H1 (cell line): ENCODE measurements around the gene TP53I3. TPM values are rescaled to one million over a fixed set of nuclear protein-coding genes. Genes with fewer than 3 reads are reported as not detected.

Source experiments
- CTCF ChIA-PET: fragments of 300-600 bp; sonication (Branson Sonifier 250); formaldehyde crosslinking; loops from one replicate; lab custom pipeline; 2021; ENCODE audit not compliant: partially characterized antibody; lab: Charles Lee
- POLR2A ChIA-PET: fragments of 300-600 bp; sonication (Branson Sonifier 250); formaldehyde crosslinking; loops from one replicate; lab custom pipeline; 2021; ENCODE audit warnings: inconsistent platforms; ENCODE audit not compliant: partially characterized antibody; lab: Charles Lee
- DNase-seq, 2 experiments: peaks; one replicate each; pipeline versions ENCODE4 v3.0.0 to v3.0.0-alpha.2; 2010 to 2022; ENCODE audit warnings: low spot score in 2 of 2, low read depth in 1 of 2, mixed read lengths in 1 of 2
- FAIRE-seq: peaks from 2 replicates; lab custom pipeline; 2011; peaks lifted over from hg19 to GRCh38; lab: Jason Lieb, UNC
- H2AFZ ChIP-seq: 2 replicates; pipeline ENCODE4 v1.8.1; 2012; ENCODE audit warnings: low read length, inconsistent platforms
- H2AK5ac ChIP-seq: 2 replicates; pipeline ENCODE4 v1.6.1; 2013; ENCODE audit warnings: low read depth, low read length
- H2BK120ac ChIP-seq: replicated peaks from 2 replicates; pipeline ENCODE3; 2013; ENCODE audit warnings: low read depth, low read length, inconsistent platforms
- H2BK12ac ChIP-seq: 2 replicates; pipeline ENCODE4 v1.6.1; 2013; ENCODE audit warnings: low read depth, low read length
- H2BK15ac ChIP-seq: 2 replicates; pipeline ENCODE4 v1.6.1; 2013; ENCODE audit warnings: low read length
- H2BK20ac ChIP-seq: 2 replicates; pipeline ENCODE4 v1.6.1; 2013; ENCODE audit warnings: low read length
- H2BK5ac ChIP-seq: 2 replicates; pipeline ENCODE4 v1.6.1; 2013; ENCODE audit warnings: low read depth, low read length
- H3K14ac ChIP-seq: 2 replicates; pipeline ENCODE4 v1.6.1; 2013; ENCODE audit warnings: inconsistent platforms; ENCODE audit not compliant: insufficient read length
- H3K18ac ChIP-seq: 2 replicates; pipeline ENCODE4 v1.6.1; 2013; ENCODE audit warnings: low read length; ENCODE audit errors: extremely low read depth
- H3K23ac ChIP-seq: 2 replicates; pipeline ENCODE4 v1.6.1; 2013; ENCODE audit warnings: inconsistent platforms; ENCODE audit not compliant: insufficient read length
- H3K23me2 ChIP-seq: 2 replicates; pipeline ENCODE4 v1.6.1; 2013; ENCODE audit warnings: low read depth, low read length
- H3K27ac ChIP-seq: 2 replicates; pipeline ENCODE4 v1.6.1; 2011; ENCODE audit warnings: low read depth, low read length, inconsistent platforms
- H3K27me3 ChIP-seq, 4 experiments: replicated peaks in 1 of 4; 1 replicate in 1 of 4; 2 replicates in 3 of 4; pipeline versions ENCODE4 v1.6.1 to v1.8.1; 2011 to 2013; ENCODE audit warnings: low read length in 3 of 4, mild to moderate bottlenecking in 3 of 4, inconsistent platforms in 2 of 4, mixed read lengths in 2 of 4, moderate library complexity in 1 of 4; ENCODE audit not compliant: control insufficient read depth in 3 of 4, insufficient read depth in 3 of 4; ENCODE audit errors: extremely low read depth in 1 of 4
- H3K36me3 ChIP-seq, 4 experiments: 2 replicates each; pipeline versions ENCODE4 v1.6.1 to v1.8.1; 2011 to 2013; ENCODE audit warnings: mild to moderate bottlenecking in 4 of 4, low read length in 3 of 4, moderate library complexity in 2 of 4, control low read depth in 1 of 4, inconsistent platforms in 1 of 4; ENCODE audit not compliant: insufficient read depth in 4 of 4, control insufficient read depth in 2 of 4
- H3K4ac ChIP-seq: replicated peaks from 2 replicates; pipeline ENCODE3; 2013; ENCODE audit warnings: low read length, low read depth, mixed read lengths, inconsistent platforms; ENCODE audit not compliant: insufficient read length
- H3K4me1 ChIP-seq, 4 experiments: replicated peaks in 1 of 4; 1 replicate in 1 of 4; 2 replicates in 3 of 4; pipeline versions ENCODE4 v1.6.1 to v1.8.1; 2011 to 2013; ENCODE audit warnings: low read length in 3 of 4, inconsistent platforms in 2 of 4, mixed read lengths in 1 of 4; ENCODE audit not compliant: insufficient read depth in 4 of 4, control insufficient read depth in 3 of 4
- H3K4me2 ChIP-seq, 2 experiments: 2 replicates each; pipeline versions ENCODE4 v1.6.1 to v1.8.1; 2011 to 2013; ENCODE audit warnings: low read depth in 2 of 2, low read length in 2 of 2, control low read depth in 1 of 2, inconsistent platforms in 1 of 2, mild to moderate bottlenecking in 1 of 2; ENCODE audit not compliant: insufficient read depth in 1 of 2
- H3K4me3 ChIP-seq, 4 experiments: fragments of 200-600, 300-600 bp in 1 of 4; sonication (generic), shearing (Covaris generic), sonication (Bioruptor Twin) in 1 of 4; 2 replicates each; pipeline versions ENCODE4 v1.5.1 to v1.8.1; 2011 to 2016; ENCODE audit warnings: low read length in 4 of 4, low read depth in 3 of 4, control low read depth in 2 of 4, inconsistent platforms in 2 of 4, mild to moderate bottlenecking in 2 of 4, mixed read lengths in 1 of 4, moderate library complexity in 1 of 4; ENCODE audit not compliant: insufficient read depth in 2 of 4; ENCODE audit errors: extremely low read depth in 1 of 4
- H3K56ac ChIP-seq: replicated peaks from 2 replicates; pipeline ENCODE3; 2013; ENCODE audit warnings: low read depth, mild to moderate bottlenecking, mixed read lengths, low read length, inconsistent platforms; ENCODE audit not compliant: insufficient read length
- H3K79me1 ChIP-seq: 2 replicates; pipeline ENCODE4 v1.6.1; 2013; ENCODE audit warnings: low read depth, low read length, control low read depth
- H3K79me2 ChIP-seq, 2 experiments: 2 replicates each; pipeline versions ENCODE4 v1.6.1 to v1.8.1; 2012 to 2013; ENCODE audit warnings: low read length in 2 of 2, mild to moderate bottlenecking in 2 of 2, inconsistent platforms in 1 of 2; ENCODE audit not compliant: insufficient read depth in 2 of 2, control insufficient read depth in 1 of 2
- H3K9ac ChIP-seq, 4 experiments: replicated peaks in 1 of 4; 1 replicate in 1 of 4; 2 replicates in 3 of 4; pipeline versions ENCODE4 v1.6.1 to v1.8.1; 2011 to 2013; ENCODE audit warnings: low read depth in 3 of 4, low read length in 3 of 4, control low read depth in 2 of 4, mild to moderate bottlenecking in 2 of 4, moderate library complexity in 2 of 4, inconsistent platforms in 1 of 4; ENCODE audit errors: extremely low read depth in 1 of 4
- H3K9me3 ChIP-seq, 2 experiments: 2 replicates each; pipeline versions ENCODE4 v1.6.1 to v1.8.1; 2012 to 2013; ENCODE audit warnings: mild to moderate bottlenecking in 2 of 2, moderate library complexity in 2 of 2, control low read depth in 1 of 2, inconsistent platforms in 1 of 2, low read depth in 1 of 2, low read length in 1 of 2, mixed read lengths in 1 of 2; ENCODE audit not compliant: insufficient read depth in 2 of 2
- H4K20me1 ChIP-seq, 2 experiments: replicated peaks in 1 of 2; 2 replicates each; pipeline versions ENCODE3 to v1.8.1; 2011 to 2013; ENCODE audit warnings: inconsistent platforms in 2 of 2, low read length in 2 of 2, mild to moderate bottlenecking in 1 of 2; ENCODE audit not compliant: insufficient read depth in 2 of 2, control insufficient read depth in 1 of 2
- H4K5ac ChIP-seq: 2 replicates; pipeline ENCODE4 v1.6.1; 2013; ENCODE audit warnings: low read length, low read depth, mixed read lengths, inconsistent platforms; ENCODE audit not compliant: insufficient read length
- H4K8ac ChIP-seq: 2 replicates; pipeline ENCODE4 v1.8.0; 2013; ENCODE audit warnings: mild to moderate bottlenecking, moderate library complexity, low read length, inconsistent platforms; ENCODE audit not compliant: insufficient read depth; ENCODE audit errors: extremely low read depth
- H4K91ac ChIP-seq: replicated peaks from 2 replicates; pipeline ENCODE3; 2013; ENCODE audit warnings: low read length, mixed read lengths, inconsistent platforms; ENCODE audit not compliant: insufficient read length
- CHD1 ChIP-seq: IDR thresholded peaks from 2 replicates; pipeline ENCODE4 v1.6.1; 2012; ENCODE audit warnings: low read depth, low read length, improper control_type of control experiment
- E2F6 ChIP-seq: IDR thresholded peaks from 2 replicates; pipeline ENCODE4 v1.6.1; 2012; ENCODE audit warnings: inconsistent platforms
- EGR1 ChIP-seq: IDR thresholded peaks from 2 replicates; pipeline ENCODE4 v1.6.1; 2011; ENCODE audit warnings: low read depth, low read length, borderline replicate concordance
- JUN ChIP-seq: IDR thresholded peaks from 2 replicates; pipeline ENCODE4 v1.6.1; 2011; ENCODE audit warnings: low read depth, mild to moderate bottlenecking, improper control_type of control experiment, low read length
- KDM1A ChIP-seq: fragments of 200-600, 300-600 bp; sonication (generic); IDR thresholded peaks from 2 replicates; pipeline ENCODE4 v1.7.1; 2016; ENCODE audit warnings: mild to moderate bottlenecking, low read length, borderline replicate concordance
- PHF8 ChIP-seq: fragments of 200-600 bp; sonication (generic); conservative IDR thresholded peaks from 2 replicates; pipeline ENCODE4 v1.7.1; 2012; ENCODE audit warnings: low read depth, mild to moderate bottlenecking, inconsistent platforms, low read length, moderate library complexity
- RXRA ChIP-seq: IDR thresholded peaks from 2 replicates; pipeline ENCODE4 v1.6.1; 2011; ENCODE audit warnings: low read depth, mild to moderate bottlenecking, low read length, moderate library complexity; ENCODE audit not compliant: insufficient read depth
- SIN3A ChIP-seq, 2 experiments: IDR thresholded peaks in 1 of 2; conservative IDR thresholded peaks in 1 of 2; 2 replicates each; pipeline ENCODE4 v1.6.1; 2011 to 2012; ENCODE audit warnings: low read length in 2 of 2, improper control_type of control experiment in 1 of 2, low read depth in 1 of 2, mild to moderate bottlenecking in 1 of 2
- SP4 ChIP-seq: IDR thresholded peaks from 2 replicates; pipeline ENCODE4 v1.6.1; 2012; ENCODE audit warnings: low read length, inconsistent platforms
- TCF12 ChIP-seq: IDR thresholded peaks from 2 replicates; pipeline ENCODE4 v1.6.1; 2011; ENCODE audit warnings: low read depth, mild to moderate bottlenecking, low read length
- TEAD4 ChIP-seq: IDR thresholded peaks from 2 replicates; pipeline ENCODE4 v1.6.1; 2012; ENCODE audit warnings: low read depth, low read length, inconsistent platforms, mixed read lengths
- WGBS, 2 experiments: shearing (Covaris generic) in 1 of 2; methylation state at CpG; one replicate each; pipeline versions ENCODE4 v1.1.6 to v1.1.7; 2013 to 2015; ENCODE audit warnings: low lambda C conversion rate in 2 of 2, mixed read lengths in 2 of 2, inconsistent platforms in 1 of 2, low coverage in 1 of 2, missing lambda C conversion rate in 1 of 2; ENCODE audit not compliant: insufficient replicate concordance in 2 of 2, insufficient coverage in 1 of 2, insufficient read length in 1 of 2; ENCODE audit errors: extremely low coverage in 1 of 2, missing lambda C conversion rate in 1 of 2; 5-methylcytosine and 5-hydroxymethylcytosine counted together
- polyA plus RNA-seq, 7 experiments: library from polyadenylated mRNA; depleted of rRNA in 3 of 7; stranded (reverse) in 5 of 7; unstranded in 2 of 7; fragments of >200 nt in 5 of 7; fragments of 200-250 nt in 2 of 7; gene quantifications; 1 replicate in 5 of 7; 2 replicates in 1 of 7; 4 replicates in 1 of 7; pipeline versions ENCODE4 v1.2.1 to v1.2.3, GENCODE V29; 2011 to 2013; ENCODE audit warnings: missing spikeins in 2 of 7, mixed read lengths in 2 of 7
- total RNA-seq: library from RNA; stranded (reverse); fragmentation: NEBNext Ultra II Directional; extraction: Animal tissue kit (Norgen Biotek cat#: 25700); gene quantifications from 2 replicates; pipeline ENCODE4 v1.2.1, GENCODE V29; 2021

Gene TP53I3
- total and polyA plus RNA-seq, 2 of the 8 experiments (the other 6 are each of a cell fraction or from before 2014, with no cell fraction given): 29.4 to 34.5 TPM

- H3K23me2 ChIP-seq: peaks cover 5% of the 10 kb centered on the region; the same call in 1 of the 2 replicates
- peak overlapping the region in 1 of 4 experiments; percentile 51; a peak in 1 of 7 replicates for H3K9ac ChIP-seq
- peaks cover 2% of the 10 kb centered on the region; the same call in 1 of the 2 replicates for H3K79me1 ChIP-seq
- H3K27me3 ChIP-seq: no peaks in the 10 kb centered on the region
- H4K5ac ChIP-seq: no peak overlapping the region
- no peak overlapping the region for H2AFZ ChIP-seq
- H2BK12ac ChIP-seq: no peak overlapping the region
- H2BK120ac ChIP-seq: no peak overlapping the region
- peak overlapping the region; percentile 88 to 91 for H3K4me2 ChIP-seq
- POLR2A ChIA-PET: interaction anchor here (0.8 to 3.1 kb wide), 7 partner anchors 17 to 122 kb away, joined by 3 to 22 read pairs (median 3); partner anchors contain the start of genes ATAD2B, SF3B6 and TP53I3
- no peak overlapping the region for H3K18ac ChIP-seq
- no peak overlapping the region for H4K91ac ChIP-seq
- H4K20me1 ChIP-seq: peaks cover 0 to 3% of the 10 kb centered on the region in 2 experiments
- no peak overlapping the region for H3K4ac ChIP-seq
- H2BK5ac ChIP-seq: no peak overlapping the region
- no peak overlapping the region for H3K14ac ChIP-seq
- FAIRE-seq: no peak
- DNase-seq: no peak
- 54% methylated on average over 23 of the region's 23 CpGs; no CpG with 5 or more reads in 1 of the 2 experiments for WGBS, 2 experiments
- H4K8ac ChIP-seq: no peak overlapping the region
- CTCF ChIA-PET: interaction anchor here (0.6 to 4.8 kb wide), 2 partner anchors 11 to 115 kb away, joined by 3 to 23 read pairs; no protein-coding TSS in a partner anchor
- H3K56ac ChIP-seq: no peak overlapping the region
- no peak overlapping the region for H3K23ac ChIP-seq
- H3K36me3 ChIP-seq: 0 out of 8 replicates have a peak, but pooled peaks cover 0 to 2% (median 0%) of the 10 kb centered on the region in 4 experiments
- H2BK20ac ChIP-seq: no peak overlapping the region
- H3K79me2 ChIP-seq: peaks cover 0 to 31% of the 10 kb centered on the region in 2 experiments; a peak in 3 of 4 replicates
- H3K27ac ChIP-seq: no peak overlapping the region
- no peak overlapping the region for H2BK15ac ChIP-seq
- H2AK5ac ChIP-seq: no peak overlapping the region
- H3K9me3 ChIP-seq: no peaks in the 10 kb centered on the region
- peaks cover 5 to 12% (median 6%) of the 10 kb centered on the region in 4 experiments; a peak in 5 of 7 replicates for H3K4me1 ChIP-seq
- H3K4me3 ChIP-seq: peak overlapping the region; percentile 78 to 95 (median 83); a peak in 7 of 8 replicates
- TF ChIP-seq CHD1 (no peak), EGR1 (no peak), RXRA (no peak), E2F6 (no peak), PHF8 (no peak), SIN3A (conservative IDR thresholded peaks at IDR 0.05 in 1 of 2, IDR thresholded peaks at IDR 0.05 in 1 of 2; ENCODE audit: low read depth in 1 of 2, low read length in 2 of 2) (no peak), KDM1A (no peak), TEAD4 (no peak), TCF12 (no peak), SP4 (no peak), JUN (no peak)
Measured at GRCh38 chr2:24048769-24049484, 35.7 kb downstream of the TP53I3 start.
